Bronchial epithelial cell (primary cell): ENCODE data around the gene NUBPL. TPM values are rescaled to one million over a fixed set of nuclear protein-coding genes. Genes with fewer than 3 reads are reported as not detected.

Experiments
- DNase-seq: peaks from one replicate; pipeline ENCODE4 v3.0.0-alpha.2; 2010; ENCODE audit warnings: low read depth
- FAIRE-seq: peaks from 2 replicates; lab custom pipeline; 2011; peaks lifted over from hg19 to GRCh38; lab: Jason Lieb, UNC
- H3K27me3 ChIP-seq: 2 replicates; pipeline ENCODE4 v1.5.1; 2011; ENCODE audit warnings: low read length; ENCODE audit not compliant: control insufficient read depth, insufficient read depth
- H3K36me3 ChIP-seq: 2 replicates; pipeline ENCODE4 v1.5.1; 2011; ENCODE audit warnings: low read length; ENCODE audit not compliant: control insufficient read depth, insufficient read depth
- H3K4me3 ChIP-seq: 2 replicates; pipeline ENCODE4 v1.5.1; 2011; ENCODE audit warnings: mild to moderate bottlenecking, low read depth, low read length, control low read depth
- total RNA-seq: library from RNA; depleted of rRNA; stranded (reverse); fragments of >200 nt; gene quantifications from 2 replicates; pipeline ENCODE4 v1.2.1, GENCODE V29; 2014
- TF ChIP-seq, protein P1 (sequence below): IDR thresholded peaks from 2 replicates; pipeline ENCODE4 v1.5.1; 2011; ENCODE audit warnings: mild to moderate bottlenecking, moderate library complexity, low read length, control low read depth, inconsistent platforms; ENCODE audit not compliant: insufficient read depth, severe bottlenecking

Gene NUBPL
- total RNA-seq, 1 donor from 2014 or later = 12.4 TPM

DNA sequence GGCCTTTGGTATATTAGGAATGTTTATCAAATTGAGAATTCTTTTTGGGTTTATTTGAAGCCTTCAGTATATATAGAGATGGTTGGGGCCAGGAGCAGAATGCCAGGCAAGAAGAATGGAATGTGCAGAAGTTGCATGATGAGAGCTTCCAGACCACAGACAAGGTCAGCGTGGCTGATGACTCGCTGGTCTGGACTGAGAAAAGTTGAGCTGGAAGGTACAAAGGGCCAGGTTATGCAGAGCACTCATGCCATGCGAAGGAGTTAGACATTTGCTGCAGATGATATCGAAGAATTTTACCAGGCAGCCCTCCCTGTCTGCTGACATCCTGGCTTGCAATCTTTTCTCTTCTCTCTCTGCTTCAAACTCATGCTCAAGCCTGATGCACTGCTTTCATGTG is 319.7 kb downstream of the NUBPL start:
- Histone ChIP-seq H3K36me3 (no peaks in the 10 kb centered on the region), H3K4me3 (no peak overlapping the region), H3K27me3 (no peaks in the 10 kb centered on the region)
- TF ChIP-seq, protein P1, sequence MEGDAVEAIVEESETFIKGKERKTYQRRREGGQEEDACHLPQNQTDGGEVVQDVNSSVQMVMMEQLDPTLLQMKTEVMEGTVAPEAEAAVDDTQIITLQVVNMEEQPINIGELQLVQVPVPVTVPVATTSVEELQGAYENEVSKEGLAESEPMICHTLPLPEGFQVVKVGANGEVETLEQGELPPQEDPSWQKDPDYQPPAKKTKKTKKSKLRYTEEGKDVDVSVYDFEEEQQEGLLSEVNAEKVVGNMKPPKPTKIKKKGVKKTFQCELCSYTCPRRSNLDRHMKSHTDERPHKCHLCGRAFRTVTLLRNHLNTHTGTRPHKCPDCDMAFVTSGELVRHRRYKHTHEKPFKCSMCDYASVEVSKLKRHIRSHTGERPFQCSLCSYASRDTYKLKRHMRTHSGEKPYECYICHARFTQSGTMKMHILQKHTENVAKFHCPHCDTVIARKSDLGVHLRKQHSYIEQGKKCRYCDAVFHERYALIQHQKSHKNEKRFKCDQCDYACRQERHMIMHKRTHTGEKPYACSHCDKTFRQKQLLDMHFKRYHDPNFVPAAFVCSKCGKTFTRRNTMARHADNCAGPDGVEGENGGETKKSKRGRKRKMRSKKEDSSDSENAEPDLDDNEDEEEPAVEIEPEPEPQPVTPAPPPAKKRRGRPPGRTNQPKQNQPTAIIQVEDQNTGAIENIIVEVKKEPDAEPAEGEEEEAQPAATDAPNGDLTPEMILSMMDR = no peak
- FAIRE-seq (no peak), DNase-seq (peak; percentile 74)

GRCh38 chr14:31881531-31882310 is 320.5 kb downstream of the NUBPL start:
- TF ChIP-seq, protein P1 = no peak
- FAIRE-seq = no peak
- Histone ChIP-seq H3K27me3 (no peaks in the 10 kb centered on the region), H3K4me3 (no peak overlapping the region), H3K36me3 (no peaks in the 10 kb centered on the region)
- no peak for DNase-seq

DNA sequence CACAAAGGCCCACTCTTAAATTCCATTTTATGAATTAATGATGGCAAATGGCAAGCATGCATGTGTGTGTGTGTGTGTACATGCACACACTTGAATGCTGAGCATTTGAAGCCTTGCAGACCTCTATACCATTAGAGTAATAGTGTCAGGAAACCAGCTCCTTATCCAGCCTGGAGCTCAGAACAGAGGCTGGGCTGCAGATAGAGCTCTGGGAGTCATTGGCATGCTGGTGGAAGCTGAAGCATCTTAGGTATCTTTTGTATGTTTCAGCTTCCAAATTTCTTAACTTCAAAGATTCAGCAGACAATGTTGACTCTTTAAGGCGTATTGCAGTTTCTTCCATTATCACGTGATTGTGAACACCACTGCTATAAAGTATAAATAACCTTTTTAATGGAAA is 323.0 kb downstream of the NUBPL start:
- Histone ChIP-seq H3K27me3 (no peaks in the 10 kb centered on the region), H3K4me3 (no peak overlapping the region), H3K36me3 (no peaks in the 10 kb centered on the region)
- FAIRE-seq = no peak
- DNase-seq = no peak
- TF ChIP-seq, protein P1 = no peak

DNA sequence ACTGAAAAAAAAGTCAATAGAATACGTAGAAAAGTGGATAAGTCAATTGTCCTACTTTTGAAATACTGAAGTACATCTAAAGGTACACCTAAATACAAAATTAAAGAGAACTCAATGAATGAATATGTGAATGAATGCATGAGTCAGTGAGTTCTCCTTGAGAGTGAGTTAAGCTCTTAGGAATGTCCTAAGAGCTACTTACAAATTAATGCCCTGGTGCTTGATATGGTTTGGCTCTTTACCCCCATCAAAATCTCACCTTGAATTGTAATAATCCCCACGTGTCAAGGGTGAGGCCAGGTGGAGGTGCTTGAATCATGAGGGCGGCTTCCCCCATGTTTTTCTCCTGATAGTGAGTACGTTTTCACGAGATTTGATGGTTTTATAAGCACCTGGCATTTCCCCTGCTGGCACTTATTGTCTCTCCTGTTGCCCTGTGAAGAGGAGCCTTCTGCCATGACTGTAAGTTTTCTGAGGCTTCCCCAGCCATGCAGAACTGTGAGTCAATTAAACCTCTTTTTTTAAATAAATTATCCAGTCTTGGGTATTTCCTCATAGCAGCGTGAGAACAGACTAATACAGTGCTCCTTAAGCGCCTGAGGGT is 323.7 kb downstream of the NUBPL start:
- Histone ChIP-seq H3K27me3 (no peaks in the 10 kb centered on the region), H3K4me3 (no peak overlapping the region), H3K36me3 (no peaks in the 10 kb centered on the region)
- no peak for FAIRE-seq
- TF ChIP-seq, protein P1 = no peak
- DNase-seq = peak; percentile 90

DNA sequence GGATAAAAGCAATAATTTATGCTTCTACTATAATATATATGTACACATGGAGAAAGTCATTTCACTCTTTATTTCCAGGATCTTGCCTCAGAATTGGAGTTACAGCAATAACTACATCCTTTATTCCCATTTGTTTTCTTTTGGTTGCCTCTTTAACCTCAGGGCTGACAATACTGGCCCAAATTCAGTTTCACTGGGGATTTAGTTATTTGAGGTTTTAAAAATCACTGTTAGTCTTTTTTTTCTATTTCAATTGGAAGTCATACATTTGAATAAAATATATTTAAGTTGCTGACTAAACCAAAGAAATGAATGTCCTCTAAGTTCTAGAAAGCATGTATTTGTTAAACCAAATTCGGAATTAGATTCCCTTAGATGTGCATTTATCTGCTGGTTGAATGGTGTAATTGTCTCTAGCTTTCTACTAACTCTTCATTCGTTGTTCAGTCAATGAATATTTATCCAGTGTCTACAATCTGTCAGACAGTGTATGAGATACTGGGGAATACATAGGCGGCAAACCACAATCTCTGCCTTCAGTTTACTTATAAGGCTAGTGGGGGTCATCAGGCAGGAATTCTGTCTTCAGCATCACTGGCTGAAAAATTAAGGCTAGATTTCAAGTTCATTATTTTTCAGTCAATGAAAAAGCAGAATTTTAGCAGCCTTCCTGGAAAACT is 325.1 kb downstream of the NUBPL start:
- no peaks in the 10 kb centered on the region for H3K27me3 ChIP-seq
- no peak for DNase-seq
- FAIRE-seq = no peak
- TF ChIP-seq, protein P1 = no peak
- H3K36me3 ChIP-seq = no peaks in the 10 kb centered on the region
- H3K4me3 ChIP-seq = no peak overlapping the region
